Measurements from ENCODE around the gene APOL3.

The APOL3 gene

GRCh38 chr22:36111316-36111715, 49.2 kb downstream of the APOL3 start:
- Histone ChIP-seq H2AFZ (ENCODE audit: low read length) (no peak overlapping the region), H3K36me3 (ENCODE audit: insufficient read depth, low read length) (no peaks in the 10 kb centered on the region; the same call in 1 of the 2 replicates), H3K4me2 (ENCODE audit: low read length) (no peak overlapping the region), H3K4me3 (ENCODE audit: low read depth, low read length, poor library complexity, severe bottlenecking) (no peak overlapping the region), H3K79me2 (ENCODE audit: insufficient read depth, low read length) (no peaks in the 10 kb centered on the region), H3K9me2 (ENCODE audit: low read depth, low read length) (no peaks in the 10 kb centered on the region), H3F3A (ENCODE audit: insufficient read depth, low read length) (no peaks in the 10 kb centered on the region), H3K27me3 (ENCODE audit: insufficient read depth, low read length) (peaks cover 6% of the 10 kb centered on the region; the same call in 1 of the 2 replicates), H3K9me3 (ENCODE audit: low read length) (no peaks in the 10 kb centered on the region), H3K27ac (ENCODE audit: low read depth, low read length, poor library complexity, severe bottlenecking) (no peak overlapping the region), H3K9ac (ENCODE audit: low read length) (no peak overlapping the region), H3K4me1 (ENCODE audit: insufficient read depth, low read length, severe bottlenecking) (no peaks in the 10 kb centered on the region), H4K20me1 (ENCODE audit: insufficient read depth, low read length) (no peaks in the 10 kb centered on the region)
- TF ChIP-seq CTCF (IDR thresholded peaks at IDR 0.05; ENCODE audit: low read length), result no peak

- Histone ChIP-seq H3K36me3 (ENCODE audit: insufficient read depth, low read length) (no peaks in the 10 kb centered on the region; the same call in 1 of the 2 replicates), H3K79me2 (ENCODE audit: insufficient read depth, low read length) (no peaks in the 10 kb centered on the region), H3F3A (ENCODE audit: insufficient read depth, low read length) (no peaks in the 10 kb centered on the region), H3K4me1 (ENCODE audit: insufficient read depth, low read length, severe bottlenecking) (no peaks in the 10 kb centered on the region), H2AFZ (ENCODE audit: low read length) (no peak overlapping the region), H3K9ac (ENCODE audit: low read length) (no peak overlapping the region), H3K9me2 (ENCODE audit: low read depth, low read length) (no peaks in the 10 kb centered on the region), H3K27me3 (ENCODE audit: insufficient read depth, low read length) (peaks cover 6% of the 10 kb centered on the region; the same call in 1 of the 2 replicates), H3K4me2 (ENCODE audit: low read length) (no peak overlapping the region), H3K4me3 (ENCODE audit: low read depth, low read length, poor library complexity, severe bottlenecking) (no peak overlapping the region), H3K9me3 (ENCODE audit: low read length) (no peaks in the 10 kb centered on the region), H4K20me1 (ENCODE audit: insufficient read depth, low read length) (no peaks in the 10 kb centered on the region), H3K27ac (ENCODE audit: low read depth, low read length, poor library complexity, severe bottlenecking) (no peak overlapping the region)
- TF ChIP-seq CTCF (IDR thresholded peaks at IDR 0.05; ENCODE audit: low read length), result no peak
- no peak for TF ChIP-seq EZH2 (IDR thresholded peaks at IDR 0.05; ENCODE audit: borderline replicate concordance, low read length)
Observed at GRCh38 chr22:36110306-36110881, 50.2 kb downstream of the APOL3 start.

- H3K27ac ChIP-seq (ENCODE audit: low read depth, low read length, poor library complexity, severe bottlenecking), result no peak overlapping the region
- no peak overlapping the region for H3K9ac ChIP-seq (ENCODE audit: low read length)
- H3K36me3 ChIP-seq (ENCODE audit: insufficient read depth, low read length), result no peaks in the 10 kb centered on the region; the same call in 1 of the 2 replicates
- H3K4me2 ChIP-seq (ENCODE audit: low read length), result no peak overlapping the region
- no peak overlapping the region for H2AFZ ChIP-seq (ENCODE audit: low read length)
- no peak for TF ChIP-seq CTCF (IDR thresholded peaks at IDR 0.05; ENCODE audit: low read length)
- no peak for TF ChIP-seq EZH2 (IDR thresholded peaks at IDR 0.05; ENCODE audit: borderline replicate concordance, low read length)
- H3K4me1 ChIP-seq (ENCODE audit: insufficient read depth, low read length, severe bottlenecking), result peaks cover 4% of the 10 kb centered on the region
- no peaks in the 10 kb centered on the region for H4K20me1 ChIP-seq (ENCODE audit: insufficient read depth, low read length)
- no peak overlapping the region for H3K4me3 ChIP-seq (ENCODE audit: low read depth, low read length, poor library complexity, severe bottlenecking)
- no peaks in the 10 kb centered on the region for H3F3A ChIP-seq (ENCODE audit: insufficient read depth, low read length)
- H3K9me3 ChIP-seq (ENCODE audit: low read length), result no peaks in the 10 kb centered on the region
- H3K27me3 ChIP-seq (ENCODE audit: insufficient read depth, low read length), result peaks cover 6% of the 10 kb centered on the region; the same call in 1 of the 2 replicates
- H3K9me2 ChIP-seq (ENCODE audit: low read depth, low read length), result no peaks in the 10 kb centered on the region
- H3K79me2 ChIP-seq (ENCODE audit: insufficient read depth, low read length), result no peaks in the 10 kb centered on the region
Observed at GRCh38 chr22:36107436-36107835, 53.1 kb downstream of the APOL3 start.
